GM21723 (cell line): Measurements from ENCODE around the gene CYP2J2.
"Not testable (repeated sequence)": the region's sequence is repeated elsewhere in the genome, so short reads cannot be mapped to it uniquely, and the experiment has no call there.

Experiments used
- ATAC-seq: cut with Tn5 transposase; IDR thresholded peaks from one replicate; pipeline ENCODE4 v1.9.1; 2021; ENCODE audit warnings: mild to moderate bottlenecking, moderate library complexity; ENCODE audit not compliant: unreplicated experiment

The CYP2J2 gene

GRCh38 chr1:59878370-59878769 lies 48.2 kb downstream of the CYP2J2 start:
- ATAC-seq: no peak

- ATAC-seq: no peak
These were observed 49.4 kb downstream of the CYP2J2 start for GRCh38 chr1:59877108-59877682.

DNA sequence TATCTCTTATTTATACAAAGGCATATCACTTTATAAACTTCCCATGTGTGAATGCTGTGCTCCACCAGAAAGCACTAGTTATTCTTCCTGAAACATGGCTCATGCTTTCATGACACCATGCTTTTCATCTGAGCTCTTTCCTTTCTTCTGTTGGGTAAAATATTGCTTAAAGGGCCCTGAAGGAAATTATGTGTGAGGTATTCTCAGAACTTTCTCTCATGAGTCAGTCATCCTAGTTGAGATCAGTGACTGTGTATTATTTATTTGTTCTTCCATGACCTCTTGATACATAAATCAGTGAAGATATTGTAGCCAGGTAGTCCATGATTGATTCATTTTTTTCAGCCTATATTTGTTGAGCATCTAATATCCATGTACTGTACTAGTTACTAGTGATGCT lies 54.8 kb downstream of the CYP2J2 start:
- no peak for ATAC-seq

- ATAC-seq: no peak
These were observed 60.1 kb downstream of the CYP2J2 start for GRCh38 chr1:59866462-59866861.

- no peak for ATAC-seq
These were observed 68.8 kb downstream of the CYP2J2 start for GRCh38 chr1:59857679-59858354.

DNA sequence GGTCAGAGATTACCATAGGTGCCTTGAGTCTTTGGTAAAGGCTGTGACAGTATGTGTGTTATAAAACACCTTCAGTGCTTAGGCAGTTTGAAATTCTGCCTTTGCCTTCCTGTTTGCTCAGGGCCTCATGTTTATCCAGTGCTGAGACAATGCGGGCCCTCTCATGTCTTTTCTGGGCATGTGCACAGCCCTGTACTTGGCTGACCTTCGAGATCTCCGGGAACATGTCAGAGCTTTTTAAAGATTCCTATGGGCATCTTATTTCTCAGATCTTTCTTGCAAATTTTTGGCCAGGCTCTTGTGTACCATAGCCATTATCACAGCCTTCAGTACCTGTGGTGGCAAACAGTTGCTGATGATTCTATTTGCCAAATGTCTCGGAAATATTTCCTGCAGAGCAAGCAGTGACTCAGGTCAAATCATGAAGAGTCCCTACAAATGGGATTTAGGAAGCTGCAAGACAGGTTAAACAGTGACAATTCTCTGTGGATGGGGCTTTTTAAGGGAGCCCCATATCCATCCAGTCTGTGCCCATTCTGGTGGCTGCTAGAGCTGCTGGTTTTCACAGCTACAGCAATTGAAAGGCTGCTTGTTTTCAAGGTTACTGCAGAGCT lies 69.7 kb downstream of the CYP2J2 start:
- ATAC-seq: no peak

DNA sequence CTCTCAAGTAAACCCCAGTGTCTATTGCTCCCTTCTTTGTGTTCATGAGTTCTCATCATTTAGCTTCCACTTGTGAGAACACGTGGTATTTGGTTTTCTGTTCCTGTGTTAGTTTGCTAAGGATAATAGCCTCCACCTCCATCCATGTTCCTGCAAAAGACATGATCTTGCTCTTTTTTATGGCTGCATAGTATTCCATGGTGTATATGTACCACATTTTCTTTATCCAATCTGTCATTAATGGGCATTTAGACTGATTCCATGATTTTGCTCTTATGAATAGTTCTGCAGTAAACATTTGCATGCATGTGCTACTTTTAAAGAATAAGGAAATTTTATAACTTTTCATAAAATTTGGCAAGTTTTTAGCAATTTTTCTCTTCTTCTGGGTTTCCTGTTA lies 71.3 kb downstream of the CYP2J2 start:
- not testable (repeated sequence) for ATAC-seq

DNA sequence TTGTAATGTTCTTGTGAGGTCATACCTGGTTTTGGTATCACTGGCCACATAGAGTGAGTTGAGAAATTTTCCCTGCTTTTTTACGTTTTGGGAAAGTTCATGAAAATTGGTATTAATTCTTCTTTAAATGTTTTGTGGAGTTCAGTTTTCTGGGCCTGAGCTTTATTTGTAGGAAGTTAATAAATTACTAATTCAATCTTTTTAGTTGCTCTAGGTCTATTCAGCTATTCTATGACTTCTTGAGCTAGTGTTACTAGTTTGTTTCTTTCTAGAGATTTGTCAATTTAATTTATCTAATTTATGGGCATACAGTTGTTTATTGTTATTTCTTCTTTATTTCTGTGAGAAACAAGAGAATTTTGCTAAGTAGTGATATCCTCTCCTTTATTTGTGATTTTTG lies 74.5 kb downstream of the CYP2J2 start:
- ATAC-seq: no peak

GRCh38 chr1:59846895-59847282 lies 79.7 kb downstream of the CYP2J2 start:
- ATAC-seq: no peak

DNA sequence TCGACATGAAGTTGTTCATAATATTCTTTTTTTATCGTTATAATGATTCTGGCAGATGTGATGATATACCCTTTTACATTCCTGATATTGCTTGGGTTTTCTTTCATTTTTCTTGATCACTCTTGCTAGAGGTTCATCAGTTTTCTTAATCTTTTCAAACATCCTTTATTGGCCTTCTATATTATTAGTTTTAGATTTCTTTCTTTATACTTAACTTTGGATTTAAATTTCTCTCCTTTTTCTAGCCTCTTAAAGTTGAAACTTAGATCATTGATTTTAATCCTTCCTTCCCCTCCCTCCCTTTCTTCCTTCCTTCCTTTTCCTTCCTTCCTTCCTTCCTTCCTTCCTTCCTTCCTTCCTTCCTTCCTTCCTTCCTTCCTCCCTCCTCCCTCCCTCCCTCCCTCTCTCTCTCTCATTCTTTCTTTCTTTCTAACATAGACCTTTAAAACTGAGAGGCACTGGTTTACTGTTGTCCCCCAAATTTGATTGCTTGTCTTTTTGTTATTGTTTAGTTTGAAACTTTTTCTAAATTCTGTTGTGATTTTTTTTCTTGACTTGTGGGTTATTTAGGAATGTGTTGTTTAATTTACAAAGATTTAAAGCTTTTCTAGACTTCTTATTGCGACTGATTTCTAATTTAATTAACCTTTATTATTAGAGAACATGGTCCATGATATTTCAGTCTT lies 80.2 kb downstream of the CYP2J2 start:
- no peak for ATAC-seq

DNA sequence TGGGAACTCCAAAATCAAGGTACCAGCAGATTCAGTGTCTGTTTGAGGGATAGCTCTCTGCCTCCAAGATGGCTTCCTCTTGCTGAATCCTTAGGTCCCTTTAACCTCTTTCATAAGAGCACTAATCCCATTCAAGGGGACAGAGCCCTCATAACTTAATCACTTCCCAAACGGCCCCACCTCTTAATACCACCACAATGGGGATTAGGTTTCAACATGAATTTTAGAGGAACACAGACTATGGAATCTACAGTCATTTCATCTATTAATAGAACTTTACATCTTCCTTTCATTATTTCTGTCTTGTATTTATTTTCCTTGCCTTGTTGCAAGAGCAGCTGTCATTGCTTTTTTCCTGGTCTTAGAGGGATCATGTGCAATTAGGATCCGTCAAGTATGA lies 81.5 kb downstream of the CYP2J2 start:
- ATAC-seq: no peak
